Ishikawa (cell line): ENCODE measurements around the gene CATSPER1.
A peak's percentile ranks its signal among the peaks of the same experiment; 100 is the strongest.

Experiments
- CEBPB ChIP-seq: IDR thresholded peaks from 2 replicates; pipeline ENCODE4 v1.6.1; 2012
- CREB1 ChIP-seq: IDR thresholded peaks from 2 replicates; pipeline ENCODE4 v1.6.1; 2012; ENCODE audit warnings: low read depth
- EGR1 ChIP-seq: IDR thresholded peaks from 2 replicates; pipeline ENCODE4 v1.6.1; 2012
- EP300 ChIP-seq: IDR thresholded peaks from 2 replicates; pipeline ENCODE4 v1.6.1; 2012; ENCODE audit warnings: borderline replicate concordance
- FOXM1 ChIP-seq: IDR thresholded peaks from 2 replicates; pipeline ENCODE4 v1.6.1; 2012; ENCODE audit warnings: low read depth, borderline replicate concordance
- NFIC ChIP-seq: IDR thresholded peaks from 2 replicates; pipeline ENCODE4 v1.6.1; 2012
- RAD21 ChIP-seq: IDR thresholded peaks from 2 replicates; pipeline ENCODE4 v1.6.1; 2012; ENCODE audit warnings: low read depth
- TAF1 ChIP-seq: IDR thresholded peaks from 2 replicates; pipeline ENCODE4 v1.6.1; 2012; ENCODE audit warnings: low read depth, mild to moderate bottlenecking
- TCF12 ChIP-seq: IDR thresholded peaks from 2 replicates; pipeline ENCODE4 v1.6.1; 2012; ENCODE audit warnings: low read depth
- TEAD4 ChIP-seq: IDR thresholded peaks from 2 replicates; pipeline ENCODE4 v1.6.1; 2012
- YY1 ChIP-seq: IDR thresholded peaks from 2 replicates; pipeline ENCODE4 v1.6.1; 2012; ENCODE audit warnings: low read depth
- ZBTB7A ChIP-seq: IDR thresholded peaks from 2 replicates; pipeline ENCODE4 v1.6.1; 2012; ENCODE audit warnings: low read depth
- TF ChIP-seq, protein P1 (sequence below): IDR thresholded peaks from 2 replicates; pipeline ENCODE4 v1.6.1; 2012
- TF ChIP-seq, protein P2 (sequence below): IDR thresholded peaks from 2 replicates; pipeline ENCODE4 v1.6.1; 2012
- TF ChIP-seq, protein P3 (sequence below): IDR thresholded peaks from 2 replicates; pipeline ENCODE4 v1.6.1; 2012; ENCODE audit warnings: low read depth, mild to moderate bottlenecking

Gene CATSPER1

DNA sequence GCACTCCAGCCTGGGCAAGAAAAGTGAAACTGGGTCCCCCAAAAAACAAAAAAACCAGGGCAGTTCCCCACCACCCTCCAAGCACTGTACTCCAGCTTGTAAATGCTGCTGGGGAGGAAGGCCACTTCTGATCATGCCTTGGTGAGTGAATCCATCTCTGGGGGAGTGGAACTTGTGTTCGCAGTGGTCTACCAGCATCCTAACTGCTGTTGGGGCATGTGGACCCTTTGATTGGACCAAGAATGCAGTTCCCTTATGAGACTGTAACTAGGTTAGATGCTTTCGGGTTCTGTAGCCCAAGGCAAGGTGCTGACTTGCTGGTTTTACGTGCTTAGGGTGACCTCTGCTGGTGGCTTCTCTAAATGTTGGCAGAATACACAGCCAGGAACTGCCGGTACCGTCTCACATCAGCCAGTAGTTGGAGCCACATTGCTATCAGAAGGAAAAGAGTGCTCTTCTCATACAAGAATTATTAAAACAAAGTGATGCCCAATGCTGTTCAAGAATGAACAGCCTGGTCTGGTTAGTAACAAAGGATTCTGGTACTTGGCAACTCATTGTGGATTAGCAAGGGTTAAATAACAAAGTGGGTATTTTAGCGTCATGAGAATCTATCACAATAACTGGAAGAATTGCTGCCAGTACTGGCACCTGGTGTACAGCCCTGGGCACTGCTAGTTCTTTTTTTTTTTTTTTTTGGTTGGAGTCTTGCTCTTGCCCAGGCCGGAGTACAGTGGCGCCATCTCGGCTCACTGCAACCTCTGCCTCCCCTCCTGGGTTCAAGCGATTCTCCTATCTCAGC lies 37.3 kb downstream of the CATSPER1 start:
- TF ChIP-seq NFIC = no peak
- peak; percentile 97 for TF ChIP-seq RAD21

DNA sequence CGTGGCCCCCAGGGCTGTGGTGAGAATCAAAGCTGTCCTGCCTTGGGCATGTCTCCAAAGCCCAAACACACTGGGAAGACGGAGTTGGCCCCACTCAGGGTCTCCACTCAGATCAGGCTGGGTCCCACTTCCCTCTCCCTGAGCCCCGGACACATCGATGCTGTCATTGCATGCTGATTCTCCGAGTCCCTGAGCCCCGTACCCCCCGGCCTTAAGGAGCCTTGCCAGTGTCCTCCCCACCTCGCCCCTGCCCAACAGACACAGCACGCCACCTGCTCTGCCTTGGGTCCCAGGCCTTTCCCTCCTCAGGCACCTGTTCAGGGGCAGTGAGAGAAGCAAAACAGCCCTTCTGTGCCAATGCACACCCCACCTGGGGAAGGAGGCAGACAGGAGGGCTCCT lies 38.9 kb downstream of the CATSPER1 start:
- TF ChIP-seq ZBTB7A = no peak

DNA sequence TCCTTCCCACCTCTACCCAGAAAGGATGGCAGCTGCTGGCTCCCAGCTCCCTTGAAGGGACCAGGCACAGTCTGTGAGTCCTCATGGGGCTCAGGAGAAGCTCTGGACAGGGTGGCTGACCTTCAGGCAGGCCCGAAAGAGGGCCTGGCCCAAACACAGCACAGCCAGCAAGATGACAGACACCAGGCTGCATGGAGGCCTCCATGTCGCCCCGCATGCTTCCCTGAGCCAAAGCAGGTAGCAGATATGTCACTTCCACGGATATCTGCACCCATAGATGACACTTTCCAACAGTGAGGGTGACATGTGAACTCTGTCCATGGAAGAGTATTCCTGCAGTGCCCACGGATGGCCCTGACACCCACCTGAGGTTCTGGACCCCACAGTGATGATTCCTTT lies 42.7 kb downstream of the CATSPER1 start:
- TF ChIP-seq, protein P1, sequence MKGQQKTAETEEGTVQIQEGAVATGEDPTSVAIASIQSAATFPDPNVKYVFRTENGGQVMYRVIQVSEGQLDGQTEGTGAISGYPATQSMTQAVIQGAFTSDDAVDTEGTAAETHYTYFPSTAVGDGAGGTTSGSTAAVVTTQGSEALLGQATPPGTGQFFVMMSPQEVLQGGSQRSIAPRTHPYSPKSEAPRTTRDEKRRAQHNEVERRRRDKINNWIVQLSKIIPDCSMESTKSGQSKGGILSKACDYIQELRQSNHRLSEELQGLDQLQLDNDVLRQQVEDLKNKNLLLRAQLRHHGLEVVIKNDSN = no peak
- TF ChIP-seq, protein P2, sequence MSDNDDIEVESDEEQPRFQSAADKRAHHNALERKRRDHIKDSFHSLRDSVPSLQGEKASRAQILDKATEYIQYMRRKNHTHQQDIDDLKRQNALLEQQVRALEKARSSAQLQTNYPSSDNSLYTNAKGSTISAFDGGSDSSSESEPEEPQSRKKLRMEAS = no peak
- no peak for TF ChIP-seq TAF1
- no peak for TF ChIP-seq CREB1
- TF ChIP-seq EP300 = no peak
- no peak for TF ChIP-seq ZBTB7A
- no peak for TF ChIP-seq YY1
- no peak for TF ChIP-seq NFIC
- no peak for TF ChIP-seq FOXM1
- no peak for TF ChIP-seq TEAD4
- TF ChIP-seq RAD21 = no peak
- TF ChIP-seq, protein P3, sequence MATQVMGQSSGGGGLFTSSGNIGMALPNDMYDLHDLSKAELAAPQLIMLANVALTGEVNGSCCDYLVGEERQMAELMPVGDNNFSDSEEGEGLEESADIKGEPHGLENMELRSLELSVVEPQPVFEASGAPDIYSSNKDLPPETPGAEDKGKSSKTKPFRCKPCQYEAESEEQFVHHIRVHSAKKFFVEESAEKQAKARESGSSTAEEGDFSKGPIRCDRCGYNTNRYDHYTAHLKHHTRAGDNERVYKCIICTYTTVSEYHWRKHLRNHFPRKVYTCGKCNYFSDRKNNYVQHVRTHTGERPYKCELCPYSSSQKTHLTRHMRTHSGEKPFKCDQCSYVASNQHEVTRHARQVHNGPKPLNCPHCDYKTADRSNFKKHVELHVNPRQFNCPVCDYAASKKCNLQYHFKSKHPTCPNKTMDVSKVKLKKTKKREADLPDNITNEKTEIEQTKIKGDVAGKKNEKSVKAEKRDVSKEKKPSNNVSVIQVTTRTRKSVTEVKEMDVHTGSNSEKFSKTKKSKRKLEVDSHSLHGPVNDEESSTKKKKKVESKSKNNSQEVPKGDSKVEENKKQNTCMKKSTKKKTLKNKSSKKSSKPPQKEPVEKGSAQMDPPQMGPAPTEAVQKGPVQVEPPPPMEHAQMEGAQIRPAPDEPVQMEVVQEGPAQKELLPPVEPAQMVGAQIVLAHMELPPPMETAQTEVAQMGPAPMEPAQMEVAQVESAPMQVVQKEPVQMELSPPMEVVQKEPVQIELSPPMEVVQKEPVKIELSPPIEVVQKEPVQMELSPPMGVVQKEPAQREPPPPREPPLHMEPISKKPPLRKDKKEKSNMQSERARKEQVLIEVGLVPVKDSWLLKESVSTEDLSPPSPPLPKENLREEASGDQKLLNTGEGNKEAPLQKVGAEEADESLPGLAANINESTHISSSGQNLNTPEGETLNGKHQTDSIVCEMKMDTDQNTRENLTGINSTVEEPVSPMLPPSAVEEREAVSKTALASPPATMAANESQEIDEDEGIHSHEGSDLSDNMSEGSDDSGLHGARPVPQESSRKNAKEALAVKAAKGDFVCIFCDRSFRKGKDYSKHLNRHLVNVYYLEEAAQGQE = no peak
- no peak for TF ChIP-seq EGR1
- TF ChIP-seq TCF12 = no peak
- TF ChIP-seq CEBPB = no peak

DNA sequence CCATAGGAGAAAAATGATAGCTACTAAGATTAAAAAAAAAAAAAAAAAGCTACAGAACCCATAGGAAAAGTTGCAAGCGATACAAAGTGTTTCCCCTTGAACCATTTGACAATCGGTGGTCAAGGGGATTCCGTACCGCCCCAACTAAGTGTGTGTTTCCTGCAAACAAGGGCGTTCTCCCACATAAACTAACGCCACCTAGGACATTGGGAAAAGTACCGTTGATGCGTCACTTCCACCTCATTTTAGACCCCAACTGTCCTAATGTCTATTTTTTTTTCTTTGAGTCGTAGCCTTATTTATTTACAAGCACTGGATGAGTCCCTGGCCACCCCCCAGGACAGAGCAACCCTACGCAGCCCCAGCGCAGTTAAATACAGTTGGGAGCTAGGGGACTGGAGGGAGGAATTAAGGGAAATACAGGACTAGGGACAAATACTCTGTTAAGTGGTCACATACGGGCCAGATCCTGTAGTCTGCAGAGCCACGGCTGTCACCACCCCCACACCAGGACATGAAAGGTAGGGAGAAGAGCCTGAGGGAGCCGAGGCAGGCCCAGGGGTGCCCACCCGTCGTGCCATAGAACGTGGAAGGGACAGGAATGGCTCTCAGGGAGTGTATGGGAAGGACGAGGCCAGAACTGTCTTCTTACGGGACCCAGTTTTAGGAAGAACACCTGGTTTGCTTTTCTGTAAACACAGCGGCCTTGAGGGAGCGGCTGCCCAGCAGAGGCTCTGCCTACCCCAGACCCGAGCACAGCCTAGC lies 43.3 kb downstream of the CATSPER1 start:
- TF ChIP-seq FOXM1 (no peak), NFIC (no peak), CREB1 (no peak), TEAD4 (no peak), TAF1 (no peak), TCF12 (no peak), EGR1 (no peak), CEBPB (no peak), EP300 (no peak), YY1 (no peak)
- TF ChIP-seq, protein P2 = no peak
- TF ChIP-seq, protein P1 = no peak
- TF ChIP-seq, protein P3 = no peak

DNA sequence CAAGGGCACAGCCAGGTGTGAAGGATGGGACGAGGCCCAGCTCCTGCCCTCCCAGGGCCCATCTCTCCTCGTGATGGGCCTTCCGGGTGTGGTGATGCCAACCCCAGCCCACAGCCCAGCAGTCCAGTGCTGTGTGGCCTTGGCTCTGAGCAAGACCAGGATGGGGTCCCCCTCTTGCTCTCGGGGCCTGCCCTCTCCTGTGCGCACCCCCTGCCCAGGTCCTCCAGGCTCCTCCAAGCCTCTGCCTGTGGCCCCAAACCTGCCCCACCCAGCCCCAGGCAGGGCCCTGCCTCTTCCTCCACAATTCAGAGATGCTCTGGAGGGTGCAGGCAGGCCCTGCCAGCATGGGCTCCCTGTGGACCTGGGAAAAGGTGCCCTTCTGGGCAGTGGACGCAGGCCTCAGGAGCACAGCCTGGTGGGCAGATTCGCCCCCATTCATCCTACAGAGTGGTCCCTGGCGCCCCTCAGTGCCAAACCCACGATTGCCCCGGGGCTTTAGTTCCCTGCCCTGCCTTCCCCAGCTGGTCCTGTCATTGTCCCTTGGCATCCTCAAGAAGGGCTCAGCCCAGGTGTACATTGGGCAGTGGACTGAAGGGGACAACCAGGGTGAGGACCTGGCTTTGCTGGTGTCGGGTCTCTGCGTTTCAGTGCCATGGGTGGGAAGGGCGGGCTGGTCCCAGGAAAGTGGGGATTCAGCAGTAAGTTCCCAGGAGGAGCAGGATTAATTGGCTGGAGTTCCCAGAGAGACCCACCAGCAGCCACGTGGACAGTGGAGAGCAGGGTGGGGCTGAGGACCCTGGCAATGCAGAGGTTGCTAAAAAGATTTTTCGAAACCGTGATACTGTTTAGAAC lies 44.1 kb downstream of the CATSPER1 start:
- TF ChIP-seq TAF1 (no peak), CREB1 (no peak), TCF12 (no peak), EP300 (no peak), EGR1 (no peak)
- TF ChIP-seq, protein P1 = no peak
